ENCODE results near the gene TH. TPM values are rescaled to one million over a fixed set of nuclear protein-coding genes. Genes with fewer than 3 reads are reported as not detected.

Gene TH
- total and polyA plus RNA-seq, 4 donors: 0.99 to 8.8 (median 1.3) TPM

- H3K9me3 ChIP-seq (ENCODE audit: control insufficient read depth, insufficient read depth, low read length): no peaks in the 10 kb centered on the region
- H3K36me3 ChIP-seq (ENCODE audit: control insufficient read depth, insufficient read depth, low read length): peaks cover 3% of the 10 kb centered on the region
- H3K27ac ChIP-seq (ENCODE audit: low read depth, low read length): no peak overlapping the region
- peaks cover 2% of the 10 kb centered on the region for H3K27me3 ChIP-seq (ENCODE audit: control insufficient read depth, insufficient read depth, low read length)
- DNase-seq (ENCODE audit: low read depth in 4 of 6, low spot score in 6 of 6): no peak
- peaks cover 27% of the 10 kb centered on the region for H3K4me1 ChIP-seq (ENCODE audit: control insufficient read depth, insufficient read depth, low read length)
- 47% methylated on average over 28 of the region's 29 CpGs for WGBS (ENCODE audit: insufficient coverage)
- no peak overlapping the region for H3K4me3 ChIP-seq (ENCODE audit: low read depth, low read length)
Measured at GRCh38 chr11:2189938-2190656, 18.5 kb upstream of the TH start.

- Histone ChIP-seq H3K27me3 (ENCODE audit: control insufficient read depth, insufficient read depth, low read length) (peaks cover 2% of the 10 kb centered on the region), H3K27ac (ENCODE audit: low read depth, low read length) (no peak overlapping the region), H3K9me3 (ENCODE audit: control insufficient read depth, insufficient read depth, low read length) (no peaks in the 10 kb centered on the region), H3K4me1 (ENCODE audit: control insufficient read depth, insufficient read depth, low read length) (peaks cover 22% of the 10 kb centered on the region), H3K4me3 (ENCODE audit: low read depth, low read length) (no peak overlapping the region), H3K36me3 (ENCODE audit: control insufficient read depth, insufficient read depth, low read length) (peaks cover 3% of the 10 kb centered on the region)
- WGBS (ENCODE audit: insufficient coverage): 90% methylated on average over 18 of the region's 19 CpGs
- no peak for DNase-seq (ENCODE audit: low read depth in 4 of 6, low spot score in 6 of 6)
Measured at GRCh38 chr11:2188745-2189144, 17.1 kb upstream of the TH start.

- WGBS (ENCODE audit: insufficient coverage): 88% methylated on average over 7 of the region's 7 CpGs
- peaks cover 3% of the 10 kb centered on the region for H3K36me3 ChIP-seq (ENCODE audit: control insufficient read depth, insufficient read depth, low read length)
- peaks cover 2% of the 10 kb centered on the region for H3K27me3 ChIP-seq (ENCODE audit: control insufficient read depth, insufficient read depth, low read length)
- no peak for DNase-seq (ENCODE audit: low read depth in 4 of 6, low spot score in 6 of 6)
- H3K27ac ChIP-seq (ENCODE audit: low read depth, low read length): no peak overlapping the region
- H3K9me3 ChIP-seq (ENCODE audit: control insufficient read depth, insufficient read depth, low read length): no peaks in the 10 kb centered on the region
- peaks cover 22% of the 10 kb centered on the region for H3K4me1 ChIP-seq (ENCODE audit: control insufficient read depth, insufficient read depth, low read length)
- H3K4me3 ChIP-seq (ENCODE audit: low read depth, low read length): no peak overlapping the region
Measured at GRCh38 chr11:2187280-2187707, 15.7 kb upstream of the TH start.

- 39% methylated on average over 20 of the region's 21 CpGs for WGBS (ENCODE audit: insufficient coverage)
- peaks cover 2% of the 10 kb centered on the region for H3K27me3 ChIP-seq (ENCODE audit: control insufficient read depth, insufficient read depth, low read length)
- DNase-seq (ENCODE audit: low read depth in 4 of 6, low spot score in 6 of 6): peak in 2 of 6 donors; percentile 62 to 67
Measured at GRCh38 chr11:2186669-2187279, 15.2 kb upstream of the TH start.

GRCh38 chr11:2185324-2186085 is 13.9 kb upstream of the TH start:
- peaks cover 2% of the 10 kb centered on the region for H3K27me3 ChIP-seq (ENCODE audit: control insufficient read depth, insufficient read depth, low read length)
- peaks cover 3% of the 10 kb centered on the region for H3K36me3 ChIP-seq (ENCODE audit: control insufficient read depth, insufficient read depth, low read length)
- WGBS (ENCODE audit: insufficient coverage): 74% methylated on average over 20 of the region's 23 CpGs
- no peak overlapping the region for H3K27ac ChIP-seq (ENCODE audit: low read depth, low read length)
- no peaks in the 10 kb centered on the region for H3K9me3 ChIP-seq (ENCODE audit: control insufficient read depth, insufficient read depth, low read length)
- H3K4me3 ChIP-seq (ENCODE audit: low read depth, low read length): no peak overlapping the region
- peaks cover 15% of the 10 kb centered on the region for H3K4me1 ChIP-seq (ENCODE audit: control insufficient read depth, insufficient read depth, low read length)
- DNase-seq (ENCODE audit: low read depth in 4 of 6, low spot score in 6 of 6): peak in 1 of 6 donors; percentile 57

More at GRCh38 chr11:2186669-2187279, 15.2 kb upstream of the TH start:
- peaks cover 22% of the 10 kb centered on the region for H3K4me1 ChIP-seq (ENCODE audit: control insufficient read depth, insufficient read depth, low read length)
- H3K9me3 ChIP-seq (ENCODE audit: control insufficient read depth, insufficient read depth, low read length): no peaks in the 10 kb centered on the region
- H3K36me3 ChIP-seq (ENCODE audit: control insufficient read depth, insufficient read depth, low read length): peaks cover 3% of the 10 kb centered on the region
- H3K27ac ChIP-seq (ENCODE audit: low read depth, low read length): no peak overlapping the region
- H3K4me3 ChIP-seq (ENCODE audit: low read depth, low read length): no peak overlapping the region

GRCh38 chr11:2182692-2183474 is 11.3 kb upstream of the TH start:
- peaks cover 14% of the 10 kb centered on the region for H3K4me1 ChIP-seq (ENCODE audit: control insufficient read depth, insufficient read depth, low read length)

GRCh38 chr11:2182075-2182474 is 10.5 kb upstream of the TH start:
- peaks cover 2% of the 10 kb centered on the region for H3K27me3 ChIP-seq (ENCODE audit: control insufficient read depth, insufficient read depth, low read length)
- no peak for DNase-seq (ENCODE audit: low read depth in 4 of 6, low spot score in 6 of 6)
- H3K27ac ChIP-seq (ENCODE audit: low read depth, low read length): no peak overlapping the region
- no peaks in the 10 kb centered on the region for H3K9me3 ChIP-seq (ENCODE audit: control insufficient read depth, insufficient read depth, low read length)
- WGBS (ENCODE audit: insufficient coverage): 86% methylated on average over 18 of the region's 18 CpGs
- H3K4me1 ChIP-seq (ENCODE audit: control insufficient read depth, insufficient read depth, low read length): peaks cover 14% of the 10 kb centered on the region
- H3K4me3 ChIP-seq (ENCODE audit: low read depth, low read length): no peak overlapping the region
- H3K36me3 ChIP-seq (ENCODE audit: control insufficient read depth, insufficient read depth, low read length): no peaks in the 10 kb centered on the region

More at GRCh38 chr11:2182692-2183474, 11.3 kb upstream of the TH start:
- Histone ChIP-seq H3K27me3 (ENCODE audit: control insufficient read depth, insufficient read depth, low read length) (peaks cover 2% of the 10 kb centered on the region), H3K9me3 (ENCODE audit: control insufficient read depth, insufficient read depth, low read length) (no peaks in the 10 kb centered on the region), H3K4me3 (ENCODE audit: low read depth, low read length) (no peak overlapping the region), H3K36me3 (ENCODE audit: control insufficient read depth, insufficient read depth, low read length) (no peaks in the 10 kb centered on the region), H3K27ac (ENCODE audit: low read depth, low read length) (no peak overlapping the region)
- DNase-seq (ENCODE audit: low read depth in 4 of 6, low spot score in 6 of 6): no peak
- 83% methylated on average over 10 of the region's 20 CpGs for WGBS (ENCODE audit: insufficient coverage)

GRCh38 chr11:2180789-2181370 is 9.3 kb upstream of the TH start:
- no peak overlapping the region for H3K4me3 ChIP-seq (ENCODE audit: low read depth, low read length)
- no peaks in the 10 kb centered on the region for H3K9me3 ChIP-seq (ENCODE audit: control insufficient read depth, insufficient read depth, low read length)
- WGBS (ENCODE audit: insufficient coverage): 85% methylated on average over 6 of the region's 11 CpGs
- no peaks in the 10 kb centered on the region for H3K36me3 ChIP-seq (ENCODE audit: control insufficient read depth, insufficient read depth, low read length)
- H3K27ac ChIP-seq (ENCODE audit: low read depth, low read length): no peak overlapping the region
- peaks cover 2% of the 10 kb centered on the region for H3K27me3 ChIP-seq (ENCODE audit: control insufficient read depth, insufficient read depth, low read length)
- peaks cover 13% of the 10 kb centered on the region for H3K4me1 ChIP-seq (ENCODE audit: control insufficient read depth, insufficient read depth, low read length)
- no peak for DNase-seq (ENCODE audit: low read depth in 4 of 6, low spot score in 6 of 6)

GRCh38 chr11:2180347-2180746 is 8.7 kb upstream of the TH start:
- WGBS (ENCODE audit: insufficient coverage): 71% methylated on average over 11 of the region's 15 CpGs
- H3K27me3 ChIP-seq (ENCODE audit: control insufficient read depth, insufficient read depth, low read length): no peaks in the 10 kb centered on the region
- DNase-seq (ENCODE audit: low read depth in 4 of 6, low spot score in 6 of 6): no peak
- H3K27ac ChIP-seq (ENCODE audit: low read depth, low read length): no peak overlapping the region
- peaks cover 14% of the 10 kb centered on the region for H3K4me1 ChIP-seq (ENCODE audit: control insufficient read depth, insufficient read depth, low read length)
- H3K9me3 ChIP-seq (ENCODE audit: control insufficient read depth, insufficient read depth, low read length): no peaks in the 10 kb centered on the region
- H3K4me3 ChIP-seq (ENCODE audit: low read depth, low read length): no peak overlapping the region
- no peaks in the 10 kb centered on the region for H3K36me3 ChIP-seq (ENCODE audit: control insufficient read depth, insufficient read depth, low read length)

Data from spinal cord (tissue), 10 donors.